NCI-H524 treated with DMSO at 0.1 percent for 48 hours (cell line): ENCODE results near the gene TRIM41.

ENCODE experiments used
- DNase-seq: peaks from one replicate; lab custom pipeline; 2025; lab: John Stamatoyannopoulos, UW

TRIM41 gene

GRCh38 chr5:181233088-181233800 is 10.2 kb downstream of the TRIM41 start:
- DNase-seq, result no peak

GRCh38 chr5:181233801-181234454 is 10.8 kb downstream of the TRIM41 start:
- no peak for DNase-seq

GRCh38 chr5:181234455-181235306 is 11.6 kb downstream of the TRIM41 start:
- no peak for DNase-seq

- no peak for DNase-seq
These were observed 12.2 kb downstream of the TRIM41 start for GRCh38 chr5:181235323-181235688.

DNA sequence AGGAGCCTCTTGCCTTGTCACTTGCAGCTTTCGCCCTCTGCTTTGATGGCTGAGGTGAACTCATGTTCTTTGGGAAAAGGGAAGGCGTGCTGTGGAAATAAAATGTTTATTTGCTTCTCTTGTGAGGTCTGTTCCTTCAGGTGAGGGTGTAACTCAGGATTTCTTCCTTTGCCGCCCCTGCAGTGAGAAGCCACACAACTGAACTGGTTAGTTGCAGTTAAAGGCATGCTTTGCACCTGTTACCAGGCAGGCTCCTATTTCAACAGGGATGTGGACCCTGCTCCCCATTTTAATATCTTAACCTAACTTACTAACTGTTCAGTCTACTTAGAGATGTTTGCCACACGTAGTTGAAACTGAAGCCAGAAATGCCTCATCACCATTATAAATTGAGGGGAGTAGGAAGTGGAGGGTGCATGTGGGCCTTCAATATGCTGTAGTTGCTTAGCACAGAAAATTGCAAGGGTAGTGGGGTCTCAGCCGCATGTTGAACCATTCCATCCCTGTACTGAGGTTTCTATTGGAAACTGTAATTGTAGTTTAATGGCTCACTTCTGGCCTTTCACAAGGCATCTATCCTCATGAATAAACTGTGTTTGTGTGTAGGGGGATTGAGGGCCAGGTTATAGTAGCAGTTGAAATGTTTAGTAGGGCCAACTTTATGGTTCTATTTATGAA is 12.7 kb downstream of the TRIM41 start:
- DNase-seq, result no peak

- no peak for DNase-seq
These were observed 13.4 kb downstream of the TRIM41 start for GRCh38 chr5:181236471-181236870.

GRCh38 chr5:181236954-181237641 is 14.0 kb downstream of the TRIM41 start:
- no peak for DNase-seq

DNA sequence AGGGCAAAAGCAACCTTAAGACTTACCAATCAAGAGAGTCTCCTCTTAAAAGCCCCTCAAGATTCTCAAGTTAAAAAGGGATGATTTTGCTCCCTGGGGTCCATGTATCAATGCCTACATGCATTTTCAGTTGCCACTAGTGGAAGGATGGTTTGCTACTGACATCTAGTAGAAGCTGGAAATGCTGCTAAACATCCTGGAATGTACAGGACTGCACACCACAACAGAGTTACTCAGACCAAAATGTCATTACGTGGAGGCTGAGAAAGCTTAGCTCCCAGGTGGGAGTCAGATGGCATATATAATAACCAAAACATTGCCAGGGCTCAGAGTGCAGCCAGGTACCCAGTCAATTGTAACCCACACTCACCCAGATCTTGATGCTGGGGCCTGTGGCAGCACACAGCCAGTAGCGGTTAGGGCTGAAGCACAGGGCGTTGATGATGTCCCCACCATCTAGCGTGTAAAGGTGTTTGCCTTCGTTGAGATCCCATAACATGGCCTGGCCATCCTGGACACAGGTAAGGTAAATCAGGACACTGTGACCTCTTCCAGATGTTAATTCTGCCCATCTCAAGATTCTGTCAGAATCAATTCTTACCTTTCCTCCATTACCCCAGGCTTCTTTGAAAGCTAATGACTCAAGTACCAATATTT is 14.8 kb downstream of the TRIM41 start:
- DNase-seq, result no peak

GRCh38 chr5:181239062-181239663 is 16.1 kb downstream of the TRIM41 start:
- DNase-seq, result no peak

- DNase-seq, result no peak
These were observed 18.4 kb downstream of the TRIM41 start for GRCh38 chr5:181241393-181241975.

DNA sequence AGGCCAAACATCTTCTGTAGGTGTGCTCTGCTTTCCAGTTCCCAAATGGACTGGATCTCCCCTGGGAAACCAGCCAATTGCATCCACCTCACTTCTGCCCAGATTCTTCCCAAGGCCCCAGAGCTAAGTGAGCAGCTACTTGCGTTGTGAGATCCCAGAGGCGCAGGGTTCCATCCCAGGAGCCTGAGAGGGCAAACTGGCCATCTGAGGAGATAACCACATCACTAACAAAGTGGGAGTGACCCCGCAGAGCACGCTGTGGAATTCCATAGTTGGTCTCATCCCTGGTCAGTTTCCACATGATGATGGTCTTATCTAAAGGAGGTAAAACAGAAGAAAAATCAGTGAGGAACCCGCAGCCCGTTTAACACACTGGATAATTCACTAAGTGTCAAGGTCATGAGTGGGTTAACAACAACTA is 19.0 kb downstream of the TRIM41 start:
- no peak for DNase-seq

- no peak for DNase-seq
These were observed 20.0 kb downstream of the TRIM41 start for GRCh38 chr5:181243018-181243563.

GRCh38 chr5:181243564-181244343 is 20.7 kb downstream of the TRIM41 start, which contains the start of gene RACK1:
Gene RACK1 (minus strand): TSS chr5:181243906. CDS start chr5:181243800, 106 bp downstream.
- no peak for DNase-seq

GRCh38 chr5:181245427-181246275 is 22.6 kb downstream of the TRIM41 start:
- no peak for DNase-seq

DNA sequence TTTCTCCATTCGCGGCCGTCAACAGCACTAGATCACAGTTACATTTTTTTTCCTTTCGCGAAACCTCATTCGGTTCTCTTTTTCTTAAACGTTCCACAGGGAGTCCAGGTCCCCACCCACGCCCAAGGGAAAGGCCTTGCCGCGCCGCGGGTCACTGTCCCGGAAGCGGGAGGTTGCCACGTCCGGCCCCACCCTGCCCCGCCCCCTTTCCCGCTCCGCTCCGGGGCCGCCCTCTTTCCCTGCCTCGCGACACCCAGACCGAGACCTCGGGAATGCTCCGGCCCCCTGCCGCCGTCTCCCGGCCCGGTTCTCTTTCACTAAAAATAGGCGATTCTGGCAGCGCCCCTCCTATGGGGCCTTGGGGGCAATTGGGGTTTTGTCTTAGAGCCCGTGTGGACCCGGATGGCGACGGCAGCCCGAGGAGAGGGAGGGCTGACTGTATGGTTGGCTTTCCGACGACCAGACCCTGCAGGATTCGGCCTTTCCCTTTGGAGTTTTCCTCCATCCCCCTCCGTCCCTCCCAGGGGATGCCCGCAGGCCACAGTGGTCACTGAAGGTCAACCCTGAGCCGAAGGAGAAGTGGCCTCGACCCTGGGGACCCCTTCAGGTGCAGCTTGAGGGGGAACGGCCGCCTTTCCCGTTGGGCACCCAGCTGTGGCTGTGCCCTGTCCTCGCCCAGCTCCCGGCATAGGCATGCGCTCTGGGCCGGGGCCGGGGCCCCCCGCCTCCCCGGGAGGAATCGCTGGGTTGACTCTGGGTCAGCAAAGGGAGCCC is 23.4 kb downstream of the TRIM41 start:
- DNase-seq, result no peak

DNA sequence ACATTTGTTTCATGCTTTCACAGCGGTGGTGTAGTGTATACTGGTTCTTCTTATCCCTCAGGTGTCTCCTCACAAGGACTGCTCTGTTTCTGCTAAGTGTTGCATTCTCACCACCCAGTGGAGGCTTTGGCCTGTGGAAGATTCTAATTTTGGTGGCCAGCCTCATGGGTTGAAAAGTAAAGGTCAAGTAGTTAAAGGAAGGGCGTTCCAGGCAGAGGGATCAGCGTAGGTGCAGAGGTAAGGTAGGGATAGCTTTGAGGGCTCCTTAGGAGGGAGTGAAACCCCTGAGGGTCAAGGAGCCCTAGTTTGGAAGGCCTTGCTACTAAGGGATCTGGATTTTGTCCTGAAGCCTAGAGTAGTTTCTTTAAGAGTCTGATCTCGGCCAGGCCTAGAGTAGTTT is 25.2 kb downstream of the TRIM41 start:
- no peak for DNase-seq

DNA sequence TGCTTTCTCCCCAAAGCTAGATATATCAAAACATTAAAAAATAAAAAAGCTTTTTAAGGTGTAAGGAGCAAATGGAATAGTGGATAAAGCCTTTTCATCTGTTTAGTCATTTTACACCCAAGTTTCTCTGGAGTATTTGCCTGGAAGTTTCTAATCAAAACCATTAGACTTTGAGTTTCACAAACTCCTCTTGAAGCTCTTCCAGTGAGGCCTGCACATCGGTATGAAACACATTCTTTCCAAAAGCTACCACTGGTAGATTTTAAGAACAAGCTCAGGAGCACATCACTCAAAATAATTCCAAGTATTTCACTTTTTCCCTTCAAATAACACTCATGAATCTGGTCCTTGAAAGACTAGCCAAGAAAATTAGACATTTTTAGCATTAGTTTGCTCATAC is 32.2 kb downstream of the TRIM41 start:
- DNase-seq, result no peak
